Measurements from ENCODE around the gene ADAM12.

The ADAM12 gene

GRCh38 chr10:126083009-126083408 lies 305.3 kb downstream of the ADAM12 start:
- DNase-seq (ENCODE audit: low read depth in 2 of 2), result no peak

DNA sequence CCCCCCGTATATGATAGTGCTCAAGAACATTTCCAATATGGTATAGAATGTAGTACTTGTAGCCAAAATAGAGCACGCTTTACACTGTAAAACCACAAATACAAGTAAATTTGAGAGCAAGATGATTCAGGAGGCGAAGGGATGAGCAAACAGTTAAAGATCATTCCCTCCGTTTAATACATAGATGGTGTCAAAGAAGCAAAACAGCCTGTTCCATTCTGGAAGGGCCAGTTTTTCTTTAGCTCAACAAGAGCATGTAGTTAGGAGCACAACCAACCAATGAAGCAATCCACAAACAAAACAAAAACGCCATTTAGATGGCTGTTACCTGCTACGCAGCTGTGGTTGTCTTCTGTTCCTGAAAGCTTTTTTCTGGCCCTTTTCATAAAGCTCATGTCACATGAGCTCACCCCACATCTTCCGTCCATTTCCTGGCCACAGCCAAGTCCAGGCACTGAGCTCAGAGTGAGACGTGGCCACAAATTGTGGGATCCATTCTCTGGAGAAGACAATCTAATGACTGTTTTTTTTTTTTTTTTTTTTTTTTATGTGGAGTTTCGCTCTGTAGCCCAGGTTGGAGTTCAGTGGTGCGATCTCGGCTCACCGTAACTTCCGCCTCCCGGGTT lies 306.3 kb downstream of the ADAM12 start:
- no peak for DNase-seq (ENCODE audit: low read depth in 2 of 2)

DNA sequence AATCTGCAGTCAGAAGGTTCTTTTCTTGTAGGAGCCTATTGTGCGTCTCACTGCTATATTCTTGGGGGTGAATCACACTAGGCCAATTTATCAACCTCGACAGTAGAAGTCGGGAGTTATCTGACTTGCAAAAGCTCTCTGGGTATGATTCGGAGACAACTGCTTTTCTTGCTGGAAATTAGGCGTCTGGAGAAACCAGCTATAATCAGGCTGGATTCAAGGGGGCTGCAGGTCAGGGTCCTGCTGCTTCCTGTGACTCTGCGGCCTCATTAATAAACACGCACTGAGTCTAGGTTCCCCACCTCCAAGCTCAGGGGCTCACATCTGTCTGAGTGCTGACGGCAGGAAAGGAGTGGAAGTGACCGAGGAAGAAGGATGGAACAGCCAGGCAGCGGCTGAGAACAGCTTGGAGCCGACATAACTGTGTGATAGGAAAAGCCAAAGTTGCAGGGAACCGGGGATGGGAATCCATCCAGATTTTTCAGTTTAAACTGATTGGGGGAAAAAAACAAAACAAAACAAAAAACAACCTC lies 307.3 kb downstream of the ADAM12 start:
- DNase-seq (ENCODE audit: low read depth in 2 of 2), result no peak

DNA sequence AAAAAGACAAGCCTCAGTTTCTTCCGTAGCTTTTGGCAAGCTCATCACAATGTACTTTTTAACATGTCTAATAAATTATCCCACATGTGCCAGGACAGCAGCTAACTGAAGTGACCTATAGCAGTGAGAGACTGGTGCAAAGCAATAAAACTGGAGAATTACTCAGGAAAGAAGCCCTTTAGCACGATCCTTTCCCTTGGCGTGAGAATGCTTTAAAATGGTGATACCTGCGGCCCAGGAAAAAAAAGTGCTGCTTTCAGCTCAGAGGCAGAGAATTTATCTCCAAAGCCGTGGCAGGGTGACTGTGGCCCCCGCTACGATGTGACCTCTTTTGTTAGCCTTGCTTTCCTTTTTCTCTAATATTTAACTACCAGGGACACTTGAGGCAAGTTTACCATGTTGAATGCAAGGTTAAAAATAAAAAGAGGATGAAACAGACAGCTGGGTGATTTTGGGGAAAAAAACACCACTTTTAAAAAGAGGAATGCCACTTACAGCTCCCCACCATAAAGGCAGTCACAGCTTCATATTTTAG lies 307.9 kb downstream of the ADAM12 start:
- DNase-seq (ENCODE audit: low read depth in 2 of 2), result no peak

DNA sequence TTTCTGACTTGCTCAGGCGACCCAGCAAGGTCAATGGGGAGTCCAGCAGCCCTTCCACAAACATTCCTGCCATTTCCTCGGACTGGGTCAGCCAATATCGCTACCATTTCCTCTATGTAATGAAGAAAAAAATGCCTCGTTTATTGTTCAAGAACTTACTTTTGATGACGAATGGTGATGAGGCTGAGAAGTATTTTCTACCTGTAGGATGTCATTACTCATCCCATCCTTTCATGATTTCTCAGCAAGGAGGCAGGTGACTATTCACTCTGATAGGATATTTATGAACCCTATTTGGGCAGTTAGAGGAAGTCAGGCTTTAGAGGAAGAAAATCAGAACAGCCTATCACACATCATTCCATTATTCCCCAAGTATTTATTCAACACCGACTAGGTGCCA lies 313.3 kb downstream of the ADAM12 start:
- DNase-seq (ENCODE audit: low read depth in 2 of 2), result no peak

DNA sequence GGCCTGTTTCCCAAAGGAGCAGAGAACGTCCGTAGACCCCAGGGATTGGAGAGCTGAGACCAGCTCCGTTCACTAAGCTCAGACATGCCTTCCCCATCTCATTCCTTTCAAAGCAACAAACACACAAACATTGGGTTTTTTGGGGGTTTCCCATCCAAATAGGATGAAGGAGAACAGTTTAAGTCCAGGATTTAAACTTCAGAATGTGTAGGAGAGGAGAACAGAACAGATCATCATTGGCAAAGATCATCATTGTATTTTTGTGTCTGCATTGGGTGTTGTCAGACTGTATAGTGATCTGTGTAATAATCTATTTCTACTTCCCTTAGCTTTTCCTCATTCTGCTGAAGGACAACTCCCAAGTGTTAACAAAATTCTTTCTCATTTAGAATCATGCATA lies 314.0 kb downstream of the ADAM12 start:
- no peak for DNase-seq (ENCODE audit: low read depth in 2 of 2)

- no peak for DNase-seq (ENCODE audit: low read depth in 2 of 2)
Measured at GRCh38 chr10:126073606-126074005, 314.7 kb downstream of the ADAM12 start.

GRCh38 chr10:126072622-126073021 lies 315.7 kb downstream of the ADAM12 start:
- DNase-seq (ENCODE audit: low read depth in 2 of 2), result no peak

DNA sequence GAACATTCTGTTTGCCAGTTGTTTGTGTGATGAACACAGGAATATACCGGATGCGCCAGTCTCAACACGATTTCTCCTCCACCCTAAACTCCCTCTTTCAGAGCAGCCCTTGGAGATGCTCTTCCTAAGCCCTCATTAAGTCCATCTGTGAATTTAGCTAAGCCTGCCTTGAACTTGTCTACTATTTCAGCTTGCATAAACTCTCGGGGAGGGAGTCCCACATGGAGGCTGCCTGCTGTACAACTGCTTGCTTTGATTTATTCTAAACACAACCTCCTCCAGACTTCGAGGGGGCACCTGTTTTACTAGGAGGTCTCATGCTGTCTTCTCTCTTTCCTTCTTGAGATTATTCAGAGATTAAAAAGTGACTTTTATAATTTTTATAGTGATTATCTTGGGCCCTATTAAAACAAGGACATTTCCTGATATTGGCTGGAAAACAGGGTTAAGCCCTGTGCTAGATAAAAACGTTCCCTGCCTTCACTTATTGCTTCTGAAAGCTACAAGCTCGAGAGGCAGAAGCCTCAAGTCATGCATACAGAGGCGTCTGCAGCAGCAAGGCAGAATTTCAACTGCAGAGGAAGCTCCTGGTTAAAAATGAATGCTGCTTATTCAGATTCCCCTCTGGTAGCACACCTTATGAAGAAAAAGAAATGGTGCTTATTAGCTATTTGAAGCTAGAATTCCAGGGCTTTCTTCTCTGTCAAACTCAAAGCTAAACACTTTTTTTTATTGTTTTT lies 317.6 kb downstream of the ADAM12 start:
- no peak for DNase-seq (ENCODE audit: low read depth in 2 of 2)

- no peak for DNase-seq (ENCODE audit: low read depth in 2 of 2)
Measured at GRCh38 chr10:126068322-126068721, 320.0 kb downstream of the ADAM12 start.

GRCh38 chr10:126066456-126066855 lies 321.8 kb downstream of the ADAM12 start:
- no peak for DNase-seq (ENCODE audit: low read depth in 2 of 2)

DNA sequence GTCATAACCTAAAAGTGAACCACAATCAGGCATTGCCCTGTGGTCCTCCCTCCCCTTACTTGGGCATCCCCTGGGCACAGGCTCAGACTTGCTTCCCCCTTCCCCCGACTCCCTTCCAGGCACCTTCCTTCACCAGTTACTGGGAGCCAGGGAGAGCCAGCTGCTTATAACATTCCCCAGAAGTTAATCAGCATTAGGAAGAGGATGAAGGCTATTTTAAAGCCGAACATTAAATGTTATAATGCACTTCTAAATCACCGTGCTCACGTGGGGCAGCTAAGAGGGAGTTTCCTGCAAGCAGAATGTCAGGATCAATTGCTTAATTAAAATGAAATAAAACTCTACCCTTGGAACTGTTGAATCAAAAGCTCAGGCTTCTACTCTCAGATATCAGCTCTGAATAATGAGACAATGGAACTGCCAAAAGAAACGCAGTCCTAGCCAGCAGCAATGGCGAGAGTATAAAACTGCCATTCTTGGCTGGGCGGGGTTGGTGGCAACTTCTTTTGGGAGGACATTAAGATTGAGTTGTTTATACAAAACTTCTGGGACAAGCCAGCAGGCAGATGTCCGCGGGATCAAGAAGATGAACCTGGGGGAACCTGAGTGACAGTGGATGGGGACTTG lies 322.4 kb downstream of the ADAM12 start:
- DNase-seq (ENCODE audit: low read depth in 2 of 2), result no peak

GRCh38 chr10:126064512-126064911 lies 323.8 kb downstream of the ADAM12 start:
- DNase-seq (ENCODE audit: low read depth in 2 of 2), result no peak

GRCh38 chr10:126063353-126063791 lies 324.9 kb downstream of the ADAM12 start:
- no peak for DNase-seq (ENCODE audit: low read depth in 2 of 2)

DNA sequence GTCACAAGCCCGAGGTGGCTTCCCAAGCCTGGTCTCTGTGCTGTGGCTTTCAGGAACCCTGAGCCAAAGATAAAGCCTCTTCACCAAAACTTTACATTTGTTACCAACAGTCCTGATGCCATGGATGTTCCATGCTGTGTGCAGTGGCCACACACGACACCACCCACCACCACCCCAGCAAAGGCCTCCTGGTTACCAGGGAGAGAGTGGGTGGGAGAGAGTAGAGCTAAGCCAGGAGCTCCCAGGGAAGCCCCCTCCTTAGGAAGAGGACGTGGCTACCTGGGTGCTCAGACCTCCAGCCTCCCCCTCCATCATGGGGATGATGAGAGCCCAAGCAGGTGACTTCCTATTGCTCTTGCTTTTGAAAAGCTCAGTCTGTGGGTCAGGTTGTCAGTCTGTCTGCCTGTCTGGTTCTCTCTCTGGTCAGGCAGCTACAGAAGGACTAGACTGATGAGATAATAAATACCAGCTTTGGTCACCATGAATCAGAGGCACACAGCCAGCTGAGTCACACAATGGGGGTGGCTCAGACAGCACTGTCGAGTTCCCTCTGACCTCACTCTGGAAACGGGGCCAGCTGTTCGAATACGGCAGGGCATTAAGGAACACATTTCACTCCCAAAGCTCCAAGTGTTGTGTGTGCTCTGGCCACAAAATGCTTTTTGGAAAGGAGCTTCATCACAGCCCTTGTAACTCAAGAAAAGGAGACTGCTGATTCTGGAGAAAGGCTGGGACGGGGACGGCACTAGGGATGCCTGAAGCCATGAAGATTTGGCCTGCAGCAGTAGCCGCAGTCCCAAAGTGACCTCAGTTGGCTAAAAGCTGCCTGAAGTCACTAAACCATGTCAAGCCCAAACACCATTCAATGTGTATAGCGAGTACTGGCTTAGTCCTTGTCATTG lies 325.9 kb downstream of the ADAM12 start:
- no peak for DNase-seq (ENCODE audit: low read depth in 2 of 2)

DNA sequence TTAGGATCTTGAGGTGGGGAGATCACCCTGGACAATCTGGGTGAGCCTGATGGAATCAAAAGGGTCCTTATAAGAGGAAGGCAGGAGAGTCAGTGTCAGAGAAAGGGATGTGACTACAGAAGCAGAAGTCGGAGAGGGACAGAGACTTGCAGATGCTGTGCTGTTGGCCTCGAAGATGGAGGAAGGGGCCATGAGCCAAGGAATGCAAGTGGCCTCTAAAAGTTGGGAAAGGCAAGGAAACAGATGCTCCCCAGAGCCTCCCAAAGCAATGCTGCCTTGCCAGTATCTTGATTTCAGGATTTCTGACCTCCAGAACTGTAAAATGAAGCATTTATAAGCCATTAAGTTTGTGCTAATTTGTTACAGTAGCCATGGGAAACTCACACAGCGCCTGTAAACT lies 326.8 kb downstream of the ADAM12 start:
- DNase-seq (ENCODE audit: low read depth in 2 of 2), result no peak

- no peak for DNase-seq (ENCODE audit: low read depth in 2 of 2)
Measured at GRCh38 chr10:126060261-126060931, 327.9 kb downstream of the ADAM12 start.

GRCh38 chr10:126059076-126059826 lies 329.0 kb downstream of the ADAM12 start:
- DNase-seq (ENCODE audit: low read depth in 2 of 2), result no peak

DNA sequence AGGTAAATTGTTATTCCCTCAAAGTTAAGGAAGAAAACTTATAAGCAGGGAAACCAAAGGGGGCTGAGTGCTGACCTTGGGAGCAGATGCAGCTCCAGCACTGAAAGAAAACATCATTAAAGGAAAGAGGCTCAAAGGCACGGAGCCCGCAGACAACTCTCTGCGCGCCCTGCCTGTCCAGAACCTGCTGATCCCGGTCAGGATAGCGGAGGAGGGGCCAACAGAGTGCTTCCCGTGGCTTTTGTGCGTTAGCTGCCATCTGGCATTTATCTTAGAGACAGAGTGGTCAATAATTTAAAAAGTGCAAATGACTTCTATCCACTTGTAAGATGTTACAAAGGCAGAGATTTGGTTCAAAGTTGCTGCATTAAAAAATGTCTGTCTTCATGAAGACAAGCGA lies 329.8 kb downstream of the ADAM12 start:
- DNase-seq (ENCODE audit: low read depth in 2 of 2), result no peak

GRCh38 chr10:126058104-126058503 lies 330.2 kb downstream of the ADAM12 start:
- DNase-seq (ENCODE audit: low read depth in 2 of 2), result no peak

Data from stimulated activated CD8-positive, alpha-beta memory T cell treated with anti-CD3 and anti-CD28 coated beads, Interleukin-15, amount 100 ng/mL, for 48 hours (primary cell).